AG08395 (cell line): ENCODE results near the gene AP5Z1.

Experiments used
- DNase-seq: peaks from one replicate; pipeline ENCODE4 v3.0.0; 2012; ENCODE audit warnings: mixed read lengths, low spot score

The AP5Z1 gene

DNA sequence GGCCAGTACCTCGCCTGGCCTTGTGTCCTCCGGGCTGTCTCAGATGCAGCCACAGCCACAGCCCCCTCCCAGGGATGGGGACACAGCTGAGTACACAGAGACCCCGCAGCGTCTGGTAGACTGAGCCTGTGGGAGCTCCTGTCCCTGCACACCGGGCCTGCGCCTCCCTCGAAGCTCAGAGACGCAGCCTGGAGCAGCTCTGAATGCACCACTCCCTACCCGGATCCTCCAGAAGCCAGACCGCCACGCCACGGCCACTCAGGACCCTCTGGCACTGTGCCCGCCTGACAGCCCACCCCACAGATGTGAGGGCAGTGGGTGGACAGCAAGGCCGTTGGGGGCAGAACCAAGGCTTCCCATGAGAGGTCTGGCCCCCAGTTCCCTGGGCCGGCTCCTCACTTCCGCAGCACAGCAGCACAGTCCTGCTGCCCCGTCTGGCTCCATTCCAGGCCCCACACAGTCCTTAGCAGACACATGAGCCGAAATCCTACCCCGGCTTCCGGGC is 45.6 kb downstream of the AP5Z1 start:
- no peak for DNase-seq

- DNase-seq = no peak
These were observed 47.3 kb downstream of the AP5Z1 start for GRCh38 chr7:4822677-4823076.

DNA sequence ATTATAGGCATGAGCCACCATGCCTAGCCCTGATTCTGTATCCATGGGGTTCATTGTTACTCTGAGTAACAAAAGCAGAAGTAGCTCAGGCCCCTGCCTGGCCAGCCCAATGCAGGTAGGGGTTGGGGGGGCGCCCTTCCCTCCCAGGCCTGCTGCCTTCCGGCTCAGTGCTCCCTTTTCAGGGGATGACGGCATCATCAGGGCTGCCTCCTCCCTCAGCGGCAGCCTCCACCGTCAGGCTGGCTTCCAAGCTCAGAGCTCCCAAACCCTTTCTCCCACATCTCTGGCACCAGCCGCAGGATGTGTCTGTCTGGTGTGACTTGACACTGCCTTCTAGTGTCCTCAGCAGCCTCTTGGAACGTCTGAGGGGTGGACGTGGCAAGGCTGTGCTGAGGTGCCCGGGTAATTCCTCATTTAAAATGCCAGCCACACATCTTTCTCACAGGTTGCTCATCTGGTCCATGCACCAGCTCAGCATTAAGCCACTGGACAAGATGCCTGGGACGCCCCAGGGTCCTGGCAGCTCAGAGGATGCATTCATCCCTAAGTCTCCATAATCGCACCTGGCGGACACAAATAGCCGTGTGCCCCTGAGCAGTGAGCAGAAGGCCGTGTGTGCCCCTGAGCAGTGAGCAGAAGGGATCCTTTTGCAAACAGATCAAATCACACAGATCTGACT is 48.2 kb downstream of the AP5Z1 start:
- no peak for DNase-seq

DNA sequence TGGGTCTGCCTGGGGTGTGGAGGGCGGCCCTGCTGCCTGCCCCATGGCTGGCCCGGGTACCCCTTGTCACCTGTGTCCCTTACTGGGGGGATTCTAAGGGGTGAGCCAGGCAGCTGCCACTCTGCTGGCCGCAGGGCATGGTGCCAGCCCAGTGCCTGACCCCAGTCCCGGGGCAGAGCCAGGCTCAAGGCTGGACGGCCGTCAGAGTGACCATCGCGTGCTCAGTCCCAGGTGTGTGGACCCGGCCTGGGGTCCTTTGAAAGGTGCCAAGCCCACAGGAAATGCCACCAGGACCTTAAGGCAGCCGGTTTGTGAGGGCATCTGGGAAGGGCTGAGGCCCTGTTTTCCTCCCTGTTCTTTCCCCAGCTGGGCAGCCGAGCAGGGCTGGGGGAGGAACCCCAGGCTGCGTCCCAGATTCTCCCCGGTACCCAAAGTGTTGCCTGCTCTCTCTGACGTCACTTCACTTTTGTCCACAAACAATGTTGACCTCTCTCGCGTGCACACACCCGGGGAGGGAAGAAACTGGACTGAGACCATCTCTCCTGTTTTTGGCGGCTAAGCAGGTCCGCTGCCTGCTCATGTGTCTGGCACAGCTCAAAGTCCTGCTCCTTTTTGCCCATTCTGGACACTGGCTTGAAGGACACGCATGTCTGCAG is 48.8 kb downstream of the AP5Z1 start:
- no peak for DNase-seq

DNA sequence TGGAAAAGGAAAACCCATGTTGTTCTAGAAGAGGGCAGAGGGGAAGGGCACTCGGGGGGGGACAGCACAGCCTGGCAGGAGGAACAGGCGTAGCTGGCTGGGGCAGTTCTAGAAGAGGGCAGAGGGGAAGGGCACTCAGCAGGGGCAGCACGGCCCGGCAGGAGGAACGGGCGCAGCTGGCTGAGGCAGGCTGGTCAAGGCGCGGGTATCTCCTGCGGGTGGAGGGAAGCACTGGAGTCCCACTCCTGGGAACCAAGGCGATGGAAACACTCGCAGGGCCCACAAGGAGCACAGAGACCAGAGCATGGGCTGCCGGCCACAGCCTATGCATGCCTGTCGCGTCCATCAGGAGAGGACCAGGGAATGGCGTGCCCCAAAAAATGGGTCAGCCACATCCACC is 49.7 kb downstream of the AP5Z1 start:
- DNase-seq = no peak

GRCh38 chr7:4828720-4829383 is 53.4 kb downstream of the AP5Z1 start:
- no peak for DNase-seq

GRCh38 chr7:4830176-4830575 is 54.8 kb downstream of the AP5Z1 start:
- peak; percentile 48 for DNase-seq

DNA sequence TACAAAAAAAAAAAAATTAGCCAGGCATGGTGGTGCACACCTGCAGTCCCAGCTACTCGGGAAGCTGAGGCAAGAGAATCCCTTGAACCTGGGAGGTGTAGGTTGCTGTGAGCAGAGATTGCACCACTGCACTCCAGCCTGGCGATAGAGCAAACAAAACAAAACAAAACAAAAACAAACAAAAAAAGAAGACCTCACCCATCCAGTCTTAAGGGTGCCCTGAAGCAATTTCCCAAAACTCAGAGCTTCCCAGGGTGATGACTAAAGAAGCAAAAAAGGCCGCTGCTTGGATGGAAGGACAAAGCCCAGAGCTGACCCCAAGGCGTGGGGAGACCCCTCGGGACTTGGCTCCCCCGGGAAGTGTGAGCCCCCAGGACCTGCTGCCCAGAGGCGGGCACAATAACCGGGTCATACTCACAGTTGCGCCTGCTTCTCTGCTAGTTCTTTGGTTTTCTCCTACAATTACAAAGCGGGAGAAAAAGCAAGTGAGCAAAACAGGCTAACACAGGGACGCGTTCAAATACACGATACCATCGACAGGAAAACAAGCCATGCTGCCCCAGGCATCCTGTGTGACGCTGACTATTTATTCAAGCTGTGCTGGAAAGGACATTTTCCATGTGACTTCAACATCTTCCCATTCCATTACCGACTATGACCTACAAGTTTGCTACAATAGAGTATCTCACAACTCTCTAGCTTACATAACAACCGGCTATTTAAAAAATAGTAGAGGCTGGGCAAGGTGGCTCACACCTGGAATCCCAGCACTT is 56.5 kb downstream of the AP5Z1 start:
- no peak for DNase-seq

- DNase-seq = no peak
These were observed 57.3 kb downstream of the AP5Z1 start for GRCh38 chr7:4832711-4833110.

GRCh38 chr7:4833176-4833575 is 57.8 kb downstream of the AP5Z1 start:
- no peak for DNase-seq

GRCh38 chr7:4833691-4834600 is 58.5 kb downstream of the AP5Z1 start:
- DNase-seq = no peak

GRCh38 chr7:4834601-4835397 is 59.4 kb downstream of the AP5Z1 start:
- no peak for DNase-seq

DNA sequence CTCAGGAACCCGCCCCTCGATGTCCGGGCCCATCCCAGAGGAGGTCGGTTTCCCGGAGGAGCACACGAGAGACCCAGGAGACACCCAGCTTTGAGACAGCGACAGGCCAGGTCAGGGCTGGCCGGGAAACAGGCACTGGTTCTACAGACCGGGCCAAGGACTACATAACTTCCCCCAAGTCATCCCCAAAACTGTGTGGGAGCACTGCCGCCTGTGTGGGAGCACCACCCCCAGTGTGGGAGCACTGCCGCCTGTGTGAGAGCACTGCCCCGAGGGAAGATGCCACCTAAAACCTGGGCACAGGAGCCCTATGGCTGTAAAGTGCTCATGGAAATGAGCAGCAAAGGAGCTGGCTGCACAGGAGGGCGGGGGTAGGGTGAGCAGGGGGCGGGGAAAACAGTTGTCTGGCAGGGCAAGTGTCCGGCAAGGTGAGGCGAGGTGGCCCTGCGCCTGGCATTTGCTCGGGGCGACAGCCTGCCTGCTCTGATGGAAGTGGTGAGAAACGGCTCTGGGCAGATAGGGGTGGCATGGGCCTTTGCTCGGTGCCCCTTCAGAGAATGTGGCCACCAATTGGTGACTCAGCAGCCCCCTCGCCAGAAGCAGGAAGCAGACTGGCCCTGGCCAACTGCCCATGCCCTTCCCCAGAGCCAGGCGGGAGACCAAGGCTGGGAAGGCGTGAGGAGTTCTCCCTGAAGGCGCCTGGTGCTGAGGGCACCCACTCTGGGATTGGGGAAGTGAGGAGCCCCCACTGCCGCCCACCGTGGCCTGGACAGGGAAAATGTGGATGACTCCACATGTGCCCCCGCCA is 60.2 kb downstream of the AP5Z1 start:
- no peak for DNase-seq

GRCh38 chr7:4836206-4836661 is 60.8 kb downstream of the AP5Z1 start:
- DNase-seq = no peak

DNA sequence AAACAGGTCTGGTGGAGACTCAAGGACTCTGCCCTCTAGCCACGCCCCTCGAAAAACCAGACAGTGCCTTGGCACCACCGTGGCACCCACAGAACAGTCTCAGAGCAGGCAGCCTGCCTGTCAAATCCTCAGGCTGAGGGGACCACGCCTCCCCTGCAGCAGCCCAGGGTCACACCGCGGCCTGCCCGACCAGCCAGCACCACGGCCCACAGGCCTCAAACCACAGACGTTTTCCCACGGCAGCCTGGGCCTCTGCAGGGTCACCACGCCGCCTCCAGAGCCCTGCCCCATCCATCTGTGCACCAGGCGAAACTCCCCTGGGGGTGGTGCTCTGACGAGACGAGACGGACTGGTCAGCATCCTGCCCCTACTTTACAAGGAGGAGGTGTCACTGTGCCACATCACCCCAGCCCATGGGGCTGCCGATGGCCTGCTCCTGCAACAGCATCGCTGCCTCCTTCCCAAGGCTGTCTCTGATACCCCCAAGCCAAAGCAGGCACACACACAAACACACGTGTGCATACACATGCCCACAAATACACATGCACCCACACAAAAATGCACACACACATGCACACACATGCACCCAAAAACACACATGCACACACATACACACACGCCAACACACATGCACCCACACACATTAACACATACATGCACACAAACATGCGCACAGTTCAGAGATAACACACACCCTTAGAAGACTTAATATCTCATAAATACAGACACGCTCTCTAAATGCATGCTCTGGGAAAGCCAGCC is 61.8 kb downstream of the AP5Z1 start:
- DNase-seq = no peak

DNA sequence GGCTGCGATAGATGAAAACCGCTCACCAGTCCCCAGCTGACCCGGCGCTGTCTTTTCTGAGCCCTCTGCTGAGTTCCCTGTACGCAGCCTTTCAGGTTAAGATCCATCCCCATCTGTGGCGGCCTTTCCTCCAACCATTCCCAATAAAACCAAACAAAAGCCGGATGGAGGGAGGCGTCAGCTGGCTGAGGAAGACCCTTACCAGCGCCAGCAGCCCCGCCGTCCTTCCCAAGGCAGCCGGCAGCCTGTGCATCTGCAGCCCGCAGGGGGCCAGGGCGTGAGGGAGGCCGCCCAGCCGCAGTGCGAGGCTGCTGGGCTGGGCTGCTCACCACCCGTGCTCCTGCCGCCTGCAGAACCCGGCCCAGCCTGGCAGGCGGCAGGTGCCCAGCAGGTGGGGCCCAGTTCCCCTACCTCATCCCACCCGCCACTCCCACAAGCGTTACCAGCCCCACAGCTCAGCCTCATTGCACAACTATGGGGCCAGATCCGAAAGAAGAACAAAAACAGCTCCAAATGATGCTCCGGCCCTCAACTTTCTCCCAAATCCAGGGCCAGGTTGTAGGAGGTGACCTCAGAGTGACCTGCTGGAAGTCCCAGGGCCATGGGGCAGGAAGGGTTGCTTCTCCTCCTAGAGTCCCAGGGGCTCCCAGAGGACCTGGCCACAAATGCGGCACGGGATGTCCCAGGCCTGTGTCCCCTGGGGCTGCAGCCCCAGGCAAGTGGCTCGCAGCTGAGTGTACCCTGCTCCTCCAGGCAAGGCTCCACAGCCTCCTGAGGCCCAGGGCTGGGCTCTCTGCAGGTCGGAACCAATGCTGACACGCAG is 62.6 kb downstream of the AP5Z1 start:
- DNase-seq = no peak

GRCh38 chr7:4838626-4839334 is 63.4 kb downstream of the AP5Z1 start:
- DNase-seq = no peak
